ENCODE results near the gene FATE1.

FATE1 gene

GRCh38 chrX:151754047-151754429, 38.2 kb downstream of the FATE1 start:
- no peak for TF ChIP-seq CTCF (IDR thresholded peaks at IDR 0.05; ENCODE audit: extremely low read depth, missing control alignments)
- DNase-seq (ENCODE audit: low spot score): no peak

GRCh38 chrX:151754641-151755215, 38.9 kb downstream of the FATE1 start:
- TF ChIP-seq CTCF (IDR thresholded peaks at IDR 0.05; ENCODE audit: extremely low read depth, missing control alignments): no peak
- no peak for DNase-seq (ENCODE audit: low spot score)

GRCh38 chrX:151759041-151759708, 43.3 kb downstream of the FATE1 start:
- no peak for TF ChIP-seq CTCF (IDR thresholded peaks at IDR 0.05; ENCODE audit: extremely low read depth, missing control alignments)
- DNase-seq (ENCODE audit: low spot score): no peak

GRCh38 chrX:151762802-151763201, 47.0 kb downstream of the FATE1 start:
- DNase-seq (ENCODE audit: low spot score): no peak
- no peak for TF ChIP-seq CTCF (IDR thresholded peaks at IDR 0.05; ENCODE audit: extremely low read depth, missing control alignments)

GRCh38 chrX:151763711-151764110, 47.9 kb downstream of the FATE1 start:
- no peak for DNase-seq (ENCODE audit: low spot score)
- no peak for TF ChIP-seq CTCF (IDR thresholded peaks at IDR 0.05; ENCODE audit: extremely low read depth, missing control alignments)

GRCh38 chrX:151765026-151765425, 49.2 kb downstream of the FATE1 start:
- no peak for TF ChIP-seq CTCF (IDR thresholded peaks at IDR 0.05; ENCODE audit: extremely low read depth, missing control alignments)
- no peak for DNase-seq (ENCODE audit: low spot score)

- TF ChIP-seq CTCF (IDR thresholded peaks at IDR 0.05; ENCODE audit: extremely low read depth, missing control alignments): no peak
- DNase-seq (ENCODE audit: low spot score): no peak
Measured at GRCh38 chrX:151771726-151772125, 55.9 kb downstream of the FATE1 start.
